Caco-2 (cell line): ENCODE measurements around the gene AKAP1. TPM values are rescaled to one million over a fixed set of nuclear protein-coding genes. Genes with fewer than 3 reads are reported as not detected.

Experiments used
- BruUV-seq: library from RNA; stranded (reverse); fragments of 400-500 nt; replicated peaks from 2 replicates; lab custom pipeline; 2021; lab: Mats Ljungman, UMichigan
- CTCF ChIA-PET: fragments of 300-600 bp; sonication (Branson Sonifier 250); formaldehyde crosslinking; loops from one replicate; lab custom pipeline; 2022; ENCODE audit warnings: antibody characterized with exemption; lab: Charles Lee
- POLR2A ChIA-PET: fragments of 300-600 bp; sonication (Branson Sonifier 250); formaldehyde crosslinking; loops from one replicate; lab custom pipeline; 2022; ENCODE audit warnings: antibody characterized with exemption; lab: Charles Lee
- DNase-seq, 2 experiments: peaks; one replicate each; pipeline versions ENCODE4 v3.0.0 to v3.0.0-alpha.2; 2020 to 2022
- H3K27me3 ChIP-seq: replicated peaks from 2 replicates; pipeline ENCODE4 v1.6.0; 2011; ENCODE audit warnings: low read length; ENCODE audit not compliant: control insufficient read depth, insufficient read depth
- H3K36me3 ChIP-seq: 2 replicates; pipeline ENCODE4 v1.5.1; 2011; ENCODE audit warnings: low read length; ENCODE audit not compliant: control insufficient read depth, insufficient read depth
- H3K4me1 ChIP-seq: fragments of 250-450 bp; sonication (Bioruptor Pico); 2 replicates; pipeline ENCODE4 v1.5.1; 2020; ENCODE audit warnings: mild to moderate bottlenecking
- H3K4me3 ChIP-seq: 2 replicates; pipeline ENCODE4 v1.5.1; 2011; ENCODE audit warnings: low read depth, mild to moderate bottlenecking, control low read depth, low read length
- H3K9me3 ChIP-seq: fragments of 250-450 bp; sonication (Bioruptor Pico); 2 replicates; pipeline ENCODE4 v1.5.1; 2020; ENCODE audit warnings: mild to moderate bottlenecking, moderate library complexity
- H3K27ac Mint-ChIP-seq: one replicate; pipeline ENCODE4 v1.8.0; 2022; ENCODE audit warnings: mixed read lengths; ENCODE audit not compliant: unreplicated experiment
- H3K27me3 Mint-ChIP-seq: one replicate; pipeline ENCODE4 v1.8.0; 2022; ENCODE audit warnings: mixed read lengths; ENCODE audit not compliant: insufficient read depth, unreplicated experiment
- H3K36me3 Mint-ChIP-seq: one replicate; pipeline ENCODE4 v1.8.0; 2022; ENCODE audit warnings: mild to moderate bottlenecking, mixed read lengths; ENCODE audit not compliant: insufficient read depth, unreplicated experiment
- H3K4me1 Mint-ChIP-seq: one replicate; pipeline ENCODE4 v1.8.0; 2022; ENCODE audit warnings: low read depth, mixed read lengths; ENCODE audit not compliant: unreplicated experiment
- H3K4me3 Mint-ChIP-seq: one replicate; pipeline ENCODE4 v1.8.0; 2022; ENCODE audit warnings: mild to moderate bottlenecking, moderate library complexity, mixed read lengths; ENCODE audit not compliant: unreplicated experiment
- H3K9me3 Mint-ChIP-seq: one replicate; pipeline ENCODE4 v1.8.0; 2022; ENCODE audit warnings: mixed read lengths; ENCODE audit not compliant: unreplicated experiment
- intact Hi-C: fragments of 100-400 bp; cut with micrococcal nuclease; formaldehyde crosslinking; loops from one replicate; pipeline ENCODE4 v1.10.0; 2022; ENCODE audit not compliant: unreplicated experiment
- total RNA-seq: library from RNA; stranded (reverse); gene quantifications from 2 replicates; pipeline ENCODE4 v1.2.3, GENCODE V29; 2022
- TF ChIP-seq, protein P1 (sequence below), 2 experiments: fragments of 200-600 bp in 1 of 2; IDR thresholded peaks; 1 replicate in 1 of 2; 2 replicates in 1 of 2; pipeline versions ENCODE4 v1.5.1 to v1.8.0; 2011 to 2022; ENCODE audit warnings: antibody characterized with exemption in 1 of 2, control low read depth in 1 of 2, inconsistent platforms in 1 of 2, low read depth in 1 of 2, low read length in 1 of 2, mild to moderate bottlenecking in 1 of 2, moderate library complexity in 1 of 2; ENCODE audit not compliant: insufficient read depth in 1 of 2, severe bottlenecking in 1 of 2, unreplicated experiment in 1 of 2

The AKAP1 gene
- total RNA-seq, 1 experiment from 2014 or later = 87.1 TPM

- Histone ChIP-seq H3K4me3 (no peak overlapping the region), H3K9me3 (no peaks in the 10 kb centered on the region), H3K4me1 (no peaks in the 10 kb centered on the region), H3K27me3 (no peaks in the 10 kb centered on the region), H3K36me3 (peaks cover 5% of the 10 kb centered on the region)
- Mint-ChIP-seq H3K27me3 (no peaks in the 10 kb centered on the region), H3K36me3 (peaks cover 72% of the 10 kb centered on the region), H3K4me3 (no peak overlapping the region), H3K9me3 (no peaks in the 10 kb centered on the region), H3K27ac (no peak overlapping the region), H3K4me1 (no peaks in the 10 kb centered on the region)
- ChIA-PET CTCF (no interaction called here), POLR2A (no interaction called here)
- no TSS peak for BruUV-seq
- TF ChIP-seq, protein P1, sequence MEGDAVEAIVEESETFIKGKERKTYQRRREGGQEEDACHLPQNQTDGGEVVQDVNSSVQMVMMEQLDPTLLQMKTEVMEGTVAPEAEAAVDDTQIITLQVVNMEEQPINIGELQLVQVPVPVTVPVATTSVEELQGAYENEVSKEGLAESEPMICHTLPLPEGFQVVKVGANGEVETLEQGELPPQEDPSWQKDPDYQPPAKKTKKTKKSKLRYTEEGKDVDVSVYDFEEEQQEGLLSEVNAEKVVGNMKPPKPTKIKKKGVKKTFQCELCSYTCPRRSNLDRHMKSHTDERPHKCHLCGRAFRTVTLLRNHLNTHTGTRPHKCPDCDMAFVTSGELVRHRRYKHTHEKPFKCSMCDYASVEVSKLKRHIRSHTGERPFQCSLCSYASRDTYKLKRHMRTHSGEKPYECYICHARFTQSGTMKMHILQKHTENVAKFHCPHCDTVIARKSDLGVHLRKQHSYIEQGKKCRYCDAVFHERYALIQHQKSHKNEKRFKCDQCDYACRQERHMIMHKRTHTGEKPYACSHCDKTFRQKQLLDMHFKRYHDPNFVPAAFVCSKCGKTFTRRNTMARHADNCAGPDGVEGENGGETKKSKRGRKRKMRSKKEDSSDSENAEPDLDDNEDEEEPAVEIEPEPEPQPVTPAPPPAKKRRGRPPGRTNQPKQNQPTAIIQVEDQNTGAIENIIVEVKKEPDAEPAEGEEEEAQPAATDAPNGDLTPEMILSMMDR (IDR thresholded peaks at IDR 0.05; ENCODE audit: insufficient read depth in 1 of 2, low read depth in 1 of 2, low read length in 1 of 2, severe bottlenecking in 1 of 2, unreplicated experiment in 1 of 2) = no peak
- no peak for DNase-seq
- intact Hi-C loops = no loop called here
Measured at GRCh38 chr17:57124053-57124452, 39.0 kb downstream of the AKAP1 start.

GRCh38 chr17:57125406-57125805 is 40.4 kb downstream of the AKAP1 start:
- peaks cover 2% of the 10 kb centered on the region for H3K4me1 Mint-ChIP-seq
- DNase-seq = no peak
- no peaks in the 10 kb centered on the region for H3K27me3 Mint-ChIP-seq
- Histone ChIP-seq H3K4me1 (peaks cover 2% of the 10 kb centered on the region; the same call in 1 of the 2 replicates), H3K36me3 (peaks cover 5% of the 10 kb centered on the region), H3K27me3 (no peaks in the 10 kb centered on the region), H3K9me3 (no peaks in the 10 kb centered on the region), H3K4me3 (no peak overlapping the region)
- no peak overlapping the region for H3K27ac Mint-ChIP-seq
- TF ChIP-seq, protein P1 (IDR thresholded peaks at IDR 0.05; ENCODE audit: insufficient read depth in 1 of 2, low read depth in 1 of 2, low read length in 1 of 2, severe bottlenecking in 1 of 2, unreplicated experiment in 1 of 2) = no peak
- POLR2A ChIA-PET = no interaction called here
- CTCF ChIA-PET = interaction anchor here (1.7 kb wide), 1 partner anchor 546 kb away, joined by 4 read pairs; no protein-coding TSS in a partner anchor
- intact Hi-C loops = no loop called here
- no peaks in the 10 kb centered on the region for H3K9me3 Mint-ChIP-seq
- peaks cover 64% of the 10 kb centered on the region for H3K36me3 Mint-ChIP-seq
- H3K4me3 Mint-ChIP-seq = no peak overlapping the region
- BruUV-seq = no TSS peak

DNA sequence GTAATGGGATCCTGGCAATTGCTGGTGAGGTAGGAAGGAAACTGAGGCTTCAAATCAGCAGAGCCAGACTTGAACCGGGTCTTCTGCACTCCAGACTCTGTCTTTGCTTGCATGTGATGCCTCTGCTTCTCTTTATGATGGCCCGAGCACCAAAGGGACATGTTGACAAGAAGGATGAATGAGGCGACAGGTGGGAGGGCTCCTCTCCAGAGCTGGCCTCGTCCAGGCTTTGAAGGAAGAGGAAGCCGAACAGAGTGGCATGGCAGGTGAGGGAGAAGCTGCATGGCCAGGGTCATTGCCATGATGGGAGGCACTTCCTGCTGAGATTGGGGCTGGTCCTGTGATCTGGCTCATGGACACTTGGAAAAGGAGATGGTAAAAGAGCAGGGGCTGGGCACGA is 40.8 kb downstream of the AKAP1 start:
- no peaks in the 10 kb centered on the region for H3K27me3 ChIP-seq
- H3K9me3 ChIP-seq = no peaks in the 10 kb centered on the region
- no peak overlapping the region for H3K27ac Mint-ChIP-seq
- no peaks in the 10 kb centered on the region for H3K27me3 Mint-ChIP-seq
- H3K4me1 Mint-ChIP-seq = peaks cover 6% of the 10 kb centered on the region
- peaks cover 5% of the 10 kb centered on the region for H3K36me3 ChIP-seq
- no peaks in the 10 kb centered on the region for H3K9me3 Mint-ChIP-seq
- TF ChIP-seq, protein P1 (IDR thresholded peaks at IDR 0.05; ENCODE audit: insufficient read depth in 1 of 2, low read depth in 1 of 2, low read length in 1 of 2, severe bottlenecking in 1 of 2, unreplicated experiment in 1 of 2) = no peak
- H3K36me3 Mint-ChIP-seq = peaks cover 59% of the 10 kb centered on the region
- intact Hi-C loops = no loop called here
- BruUV-seq = no TSS peak
- ChIA-PET CTCF (interaction anchor here (1.7 kb wide), 1 partner anchor 546 kb away, joined by 4 read pairs; no protein-coding TSS in a partner anchor), POLR2A (no interaction called here)
- no peak for DNase-seq
- H3K4me3 Mint-ChIP-seq = no peak overlapping the region
- peaks cover 6% of the 10 kb centered on the region; the same call in 1 of the 2 replicates for H3K4me1 ChIP-seq
- no peak overlapping the region for H3K4me3 ChIP-seq
